ENCODE data around the gene TMPRSS11F. TPM values are rescaled to one million over a fixed set of nuclear protein-coding genes. Genes with fewer than 3 reads are reported as not detected.

Gene TMPRSS11F
- total RNA-seq, 1 experiment from 2014 or later: not detected

DNA sequence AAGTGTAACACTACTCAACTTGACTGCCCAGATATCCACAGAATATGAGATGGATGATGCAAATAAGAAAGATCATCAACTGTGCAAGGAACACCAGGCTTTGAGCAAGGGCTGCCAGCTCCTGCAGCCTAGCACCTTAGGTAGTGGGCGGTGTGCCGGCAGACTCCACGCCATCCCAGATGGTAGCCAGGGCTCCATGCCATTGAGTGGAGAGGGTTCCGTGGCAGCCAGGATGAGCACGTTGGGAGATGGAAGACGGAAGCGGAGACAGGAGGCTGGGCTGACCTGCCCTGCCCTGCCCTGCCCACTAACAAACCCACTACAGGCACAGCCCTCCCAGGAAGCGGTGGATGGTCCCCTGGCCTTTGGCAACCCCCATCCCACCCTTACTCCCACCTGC, 51.9 kb downstream of the TMPRSS11F start:
- Histone ChIP-seq H2BK15ac (ENCODE audit: low read depth, low read length) (no peak overlapping the region), H4K91ac (ENCODE audit: insufficient read length, low read depth, low read length) (no peak overlapping the region), H3K79me2 (ENCODE audit: insufficient read depth, low read length) (no peaks in the 10 kb centered on the region), H2AFZ (ENCODE audit: low read length) (no peak overlapping the region), H2BK5ac (ENCODE audit: insufficient read length, low read length) (no peak overlapping the region), H3K4me2 (ENCODE audit: insufficient read depth, insufficient read length, low read length) (no peak overlapping the region), H3K14ac (ENCODE audit: insufficient read depth, low read length) (no peak overlapping the region; the same call in 1 of the 2 replicates), H3K27ac (ENCODE audit: insufficient read length, low read depth, low read length) (no peak overlapping the region), H3K27me3 (ENCODE audit: insufficient read depth, low read length) (no peaks in the 10 kb centered on the region), H4K8ac (replicated peaks; ENCODE audit: insufficient read length, low read depth, low read length) (no peak overlapping the region), H3K18ac (ENCODE audit: insufficient read length, low read depth, low read length) (no peak overlapping the region), H3K4me1 (ENCODE audit: insufficient read depth, low read length) (peaks cover 6% of the 10 kb centered on the region), H3K9ac (ENCODE audit: extremely low read depth, insufficient read length, low read length) (no peak overlapping the region), H3K23ac (ENCODE audit: insufficient read length, low read depth, low read length) (no peak overlapping the region), H3K56ac (ENCODE audit: insufficient read length, low read depth, low read length) (no peak overlapping the region), H4K5ac (ENCODE audit: insufficient read length, low read depth, low read length) (no peak overlapping the region), H3T11ph (ENCODE audit: low read length) (no peak overlapping the region), H2AK5ac (ENCODE audit: insufficient read length, low read length) (no peak overlapping the region), H2BK12ac (ENCODE audit: insufficient read length, low read depth, low read length) (no peak overlapping the region), H3K23me2 (ENCODE audit: insufficient read length, low read depth, low read length, poor library complexity, severe bottlenecking) (no peaks in the 10 kb centered on the region), H3K9me3 (ENCODE audit: control insufficient read depth, low read depth, low read length) (no peaks in the 10 kb centered on the region), H3K79me1 (ENCODE audit: insufficient read depth, low read depth, low read length, poor library complexity, severe bottlenecking) (no peaks in the 10 kb centered on the region), H4K20me1 (ENCODE audit: control insufficient read depth, insufficient read depth, insufficient read length) (no peaks in the 10 kb centered on the region), H3K4ac (ENCODE audit: low read depth, low read length) (no peak overlapping the region), H2BK120ac (ENCODE audit: low read depth, low read length, poor library complexity, severe bottlenecking) (no peak overlapping the region), H2BK20ac (ENCODE audit: low read depth, low read length, poor library complexity, severe bottlenecking) (no peak overlapping the region)
- no peak overlapping the region for H3K4me3 Mint-ChIP-seq
- H3K4me1 Mint-ChIP-seq: peaks cover 18 to 21% of the 10 kb centered on the region in 2 experiments
- no peak for TF ChIP-seq CTCF (conservative IDR thresholded peaks at IDR 0.05)
- no peak for DNase-seq
- no peaks in the 10 kb centered on the region for H3K36me3 Mint-ChIP-seq (ENCODE audit: insufficient read depth in 1 of 3, low read depth in 3 of 3)
- H3K27me3 Mint-ChIP-seq (ENCODE audit: low read depth): no peaks in the 10 kb centered on the region
- no CpG with 5 or more reads among the region's 8 CpGs for WGBS (ENCODE audit: extremely low coverage, insufficient read length, low lambda C conversion rate)
- 0 out of 7 replicates have a peak overlapping the region, but pooled peaks of 1 of the 3 experiments have one; percentile 72 for H3K27ac Mint-ChIP-seq
- H3K9me3 Mint-ChIP-seq: no peaks in the 10 kb centered on the region
